HEK293 (cell line): ENCODE data around the gene CHMP4B.
A peak's percentile ranks its signal among the peaks of the same experiment; 100 is the strongest.

Experiments used
- GLI4 ChIP-seq: fragments of 450-650 bp; formaldehyde crosslinking; IDR thresholded peaks from 2 replicates; pipeline ENCODE4 v1.5.1; 2016; ENCODE audit warnings: missing biosample characterization, missing genetic modification characterization
- KLF8 ChIP-seq: fragments of 450-650 bp; formaldehyde crosslinking; IDR thresholded peaks from 2 replicates; pipeline ENCODE4 v1.5.1; 2016; ENCODE audit warnings: missing biosample characterization, missing genetic modification characterization
- SCRT2 ChIP-seq: fragments of 450-650 bp; formaldehyde crosslinking; IDR thresholded peaks from 2 replicates; pipeline ENCODE4 v1.5.1; 2016; ENCODE audit warnings: missing biosample characterization, missing genetic modification characterization
- ZBTB48 ChIP-seq: fragments of 450-650 bp; formaldehyde crosslinking; IDR thresholded peaks from 2 replicates; pipeline ENCODE4 v1.5.1; 2016; ENCODE audit warnings: missing biosample characterization, missing genetic modification characterization
- ZFHX2 ChIP-seq: fragments of 450-650 bp; formaldehyde crosslinking; conservative IDR thresholded peaks from 2 replicates; pipeline ENCODE4 v1.5.1; 2016; ENCODE audit warnings: missing biosample characterization, missing genetic modification characterization
- ZFP3 ChIP-seq: fragments of 450-650 bp; formaldehyde crosslinking; IDR thresholded peaks from 2 replicates; pipeline ENCODE4 v1.5.1; 2016; ENCODE audit warnings: low read depth, missing biosample characterization, missing genetic modification characterization
- ZNF169 ChIP-seq: fragments of 450-650 bp; formaldehyde crosslinking; IDR thresholded peaks from 2 replicates; pipeline ENCODE4 v1.5.1; 2016; ENCODE audit warnings: missing biosample characterization, missing genetic modification characterization
- ZNF174 ChIP-seq: fragments of 450-650 bp; formaldehyde crosslinking; IDR thresholded peaks from 2 replicates; pipeline ENCODE4 v1.5.0; 2017; ENCODE audit warnings: missing biosample characterization, mild to moderate bottlenecking, missing genetic modification characterization
- ZNF223 ChIP-seq: fragments of 450-650 bp; formaldehyde crosslinking; IDR thresholded peaks from 2 replicates; pipeline ENCODE4 v1.5.1; 2016; ENCODE audit warnings: missing biosample characterization, missing genetic modification characterization
- ZNF341 ChIP-seq: fragments of 450-650 bp; formaldehyde crosslinking; IDR thresholded peaks from 2 replicates; pipeline ENCODE4; 2016; ENCODE audit warnings: low read depth, missing biosample characterization, missing genetic modification characterization
- ZNF350 ChIP-seq: fragments of 450-650 bp; formaldehyde crosslinking; IDR thresholded peaks from 2 replicates; pipeline ENCODE4 v1.5.0; 2017; ENCODE audit warnings: missing biosample characterization, mild to moderate bottlenecking, missing genetic modification characterization
- ZNF37A ChIP-seq: fragments of 450-650 bp; IDR thresholded peaks from 2 replicates; pipeline ENCODE4 v1.5.1; 2018; ENCODE audit warnings: missing biosample characterization, missing genetic modification characterization
- ZNF423 ChIP-seq: fragments of 450-650 bp; formaldehyde crosslinking; IDR thresholded peaks from 2 replicates; pipeline ENCODE4 v1.5.1; 2016; ENCODE audit warnings: missing biosample characterization, missing genetic modification characterization
- ZNF473 ChIP-seq: fragments of 450-650 bp; formaldehyde crosslinking; IDR thresholded peaks from 2 replicates; pipeline ENCODE4 v1.5.1; 2017; ENCODE audit warnings: missing biosample characterization, missing genetic modification characterization
- ZNF544 ChIP-seq: fragments of 450-650 bp; formaldehyde crosslinking; IDR thresholded peaks from 2 replicates; pipeline ENCODE4 v1.5.0; 2017; ENCODE audit warnings: missing biosample characterization, missing genetic modification characterization
- ZNF571 ChIP-seq: fragments of 450-650 bp; formaldehyde crosslinking; IDR thresholded peaks from 2 replicates; pipeline ENCODE4 v1.5.0; 2017; ENCODE audit warnings: missing biosample characterization, missing genetic modification characterization
- ZNF629 ChIP-seq: fragments of 450-650 bp; formaldehyde crosslinking; IDR thresholded peaks from 2 replicates; pipeline ENCODE4 v1.5.1; 2017; ENCODE audit warnings: missing biosample characterization, missing genetic modification characterization
- ZNF768 ChIP-seq: fragments of 450-650 bp; formaldehyde crosslinking; IDR thresholded peaks from 2 replicates; pipeline ENCODE4 v1.5.1; 2018; ENCODE audit warnings: missing biosample characterization, mild to moderate bottlenecking, missing genetic modification characterization
- ZNF830 ChIP-seq: fragments of 450-650 bp; IDR thresholded peaks from 2 replicates; pipeline ENCODE4 v1.5.0; 2018; ENCODE audit warnings: missing biosample characterization, missing genetic modification characterization, low read depth, mild to moderate bottlenecking, moderate library complexity
- TF ChIP-seq, protein P1 (sequence below): fragments of 450-650 bp; formaldehyde crosslinking; conservative IDR thresholded peaks from 2 replicates; pipeline ENCODE4 v1.5.1; 2016; ENCODE audit warnings: low read depth, missing biosample characterization, missing genetic modification characterization
- TF ChIP-seq, protein P2 (sequence below): fragments of 450-650 bp; formaldehyde crosslinking; IDR thresholded peaks from 2 replicates; pipeline ENCODE4 v1.5.1; 2016; ENCODE audit warnings: missing biosample characterization, missing genetic modification characterization
- TF ChIP-seq, protein P3 (sequence below): fragments of 450-650 bp; formaldehyde crosslinking; IDR thresholded peaks from 2 replicates; pipeline ENCODE4 v1.5.1; 2016; ENCODE audit warnings: missing biosample characterization, missing genetic modification characterization
- TF ChIP-seq, protein P4 (sequence below): fragments of 450-650 bp; formaldehyde crosslinking; IDR thresholded peaks from 2 replicates; pipeline ENCODE4 v1.5.1; 2016; ENCODE audit warnings: missing biosample characterization, missing genetic modification characterization
- TF ChIP-seq, protein P5 (sequence below): fragments of 450-650 bp; formaldehyde crosslinking; IDR thresholded peaks from 2 replicates; pipeline ENCODE4 v1.5.1; 2017; ENCODE audit warnings: missing biosample characterization, missing genetic modification characterization
- TF ChIP-seq, protein P6 (sequence below): fragments of 450-650 bp; formaldehyde crosslinking; IDR thresholded peaks from 2 replicates; pipeline ENCODE4 v1.5.1; 2016; ENCODE audit warnings: missing biosample characterization, missing genetic modification characterization

CHMP4B gene

DNA sequence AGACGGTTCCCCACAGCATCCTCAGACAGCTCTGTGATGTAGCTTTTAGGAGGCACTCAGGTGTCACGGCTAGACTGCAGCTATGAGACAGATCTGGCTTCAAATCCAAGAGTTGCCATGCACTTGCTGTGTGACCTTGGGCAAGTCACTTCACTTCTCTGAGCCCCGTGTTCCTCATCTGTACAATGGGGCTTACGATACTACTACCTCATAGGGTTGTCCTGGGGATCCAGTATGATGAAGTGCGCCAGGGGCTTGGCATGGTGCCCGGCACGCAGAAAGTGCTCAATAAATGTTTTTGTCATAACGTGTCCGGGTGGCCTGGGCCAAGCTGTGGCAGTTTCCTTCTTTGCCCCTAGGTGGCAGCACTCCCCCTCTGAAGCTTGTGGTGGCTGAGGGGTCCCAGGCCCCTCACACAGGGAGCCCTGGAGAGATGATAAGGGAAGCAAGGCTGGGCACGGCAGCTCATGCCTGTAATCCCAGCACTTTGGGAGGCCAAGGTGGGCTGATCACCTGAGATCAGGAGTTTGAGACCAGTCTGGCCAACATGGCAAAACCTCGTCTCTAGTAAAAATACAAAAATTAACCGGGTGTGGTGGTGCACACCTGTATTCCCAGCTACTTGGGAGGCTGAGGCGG, 19.1 kb upstream of the CHMP4B start (continued):
- TF ChIP-seq, protein P1, sequence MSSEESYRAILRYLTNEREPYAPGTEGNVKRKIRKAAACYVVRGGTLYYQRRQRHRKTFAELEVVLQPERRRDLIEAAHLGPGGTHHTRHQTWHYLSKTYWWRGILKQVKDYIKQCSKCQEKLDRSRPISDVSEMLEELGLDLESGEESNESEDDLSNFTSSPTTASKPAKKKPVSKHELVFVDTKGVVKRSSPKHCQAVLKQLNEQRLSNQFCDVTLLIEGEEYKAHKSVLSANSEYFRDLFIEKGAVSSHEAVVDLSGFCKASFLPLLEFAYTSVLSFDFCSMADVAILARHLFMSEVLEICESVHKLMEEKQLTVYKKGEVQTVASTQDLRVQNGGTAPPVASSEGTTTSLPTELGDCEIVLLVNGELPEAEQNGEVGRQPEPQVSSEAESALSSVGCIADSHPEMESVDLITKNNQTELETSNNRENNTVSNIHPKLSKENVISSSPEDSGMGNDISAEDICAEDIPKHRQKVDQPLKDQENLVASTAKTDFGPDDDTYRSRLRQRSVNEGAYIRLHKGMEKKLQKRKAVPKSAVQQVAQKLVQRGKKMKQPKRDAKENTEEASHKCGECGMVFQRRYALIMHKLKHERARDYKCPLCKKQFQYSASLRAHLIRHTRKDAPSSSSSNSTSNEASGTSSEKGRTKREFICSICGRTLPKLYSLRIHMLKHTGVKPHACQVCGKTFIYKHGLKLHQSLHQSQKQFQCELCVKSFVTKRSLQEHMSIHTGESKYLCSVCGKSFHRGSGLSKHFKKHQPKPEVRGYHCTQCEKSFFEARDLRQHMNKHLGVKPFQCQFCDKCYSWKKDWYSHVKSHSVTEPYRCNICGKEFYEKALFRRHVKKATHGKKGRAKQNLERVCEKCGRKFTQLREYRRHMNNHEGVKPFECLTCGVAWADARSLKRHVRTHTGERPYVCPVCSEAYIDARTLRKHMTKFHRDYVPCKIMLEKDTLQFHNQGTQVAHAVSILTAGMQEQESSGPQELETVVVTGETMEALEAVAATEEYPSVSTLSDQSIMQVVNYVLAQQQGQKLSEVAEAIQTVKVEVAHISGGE (tag by site-specific recombination), result no peak
- no peak for TF ChIP-seq ZNF473 (tag by site-specific recombination)
- no peak for TF ChIP-seq ZFHX2
- TF ChIP-seq ZNF629 (tag by site-specific recombination), result 0 out of 2 replicates have a peak, but pooled peaks have one; percentile 23
- no peak for TF ChIP-seq SCRT2
- TF ChIP-seq ZNF341 (tag by site-specific recombination), result no peak
- TF ChIP-seq ZBTB48 (tag by site-specific recombination), result no peak
- no peak for TF ChIP-seq ZNF223 (tag by site-specific recombination)
- no peak for TF ChIP-seq GLI4 (tag by site-specific recombination)
- peak; percentile 94; the same call in 1 of the 2 replicates for TF ChIP-seq ZNF768 (tag by site-specific recombination)
- no peak for TF ChIP-seq KLF8 (tag by site-specific recombination)
- TF ChIP-seq ZNF37A, result no peak
- no peak for TF ChIP-seq ZNF423
- TF ChIP-seq, protein P2, sequence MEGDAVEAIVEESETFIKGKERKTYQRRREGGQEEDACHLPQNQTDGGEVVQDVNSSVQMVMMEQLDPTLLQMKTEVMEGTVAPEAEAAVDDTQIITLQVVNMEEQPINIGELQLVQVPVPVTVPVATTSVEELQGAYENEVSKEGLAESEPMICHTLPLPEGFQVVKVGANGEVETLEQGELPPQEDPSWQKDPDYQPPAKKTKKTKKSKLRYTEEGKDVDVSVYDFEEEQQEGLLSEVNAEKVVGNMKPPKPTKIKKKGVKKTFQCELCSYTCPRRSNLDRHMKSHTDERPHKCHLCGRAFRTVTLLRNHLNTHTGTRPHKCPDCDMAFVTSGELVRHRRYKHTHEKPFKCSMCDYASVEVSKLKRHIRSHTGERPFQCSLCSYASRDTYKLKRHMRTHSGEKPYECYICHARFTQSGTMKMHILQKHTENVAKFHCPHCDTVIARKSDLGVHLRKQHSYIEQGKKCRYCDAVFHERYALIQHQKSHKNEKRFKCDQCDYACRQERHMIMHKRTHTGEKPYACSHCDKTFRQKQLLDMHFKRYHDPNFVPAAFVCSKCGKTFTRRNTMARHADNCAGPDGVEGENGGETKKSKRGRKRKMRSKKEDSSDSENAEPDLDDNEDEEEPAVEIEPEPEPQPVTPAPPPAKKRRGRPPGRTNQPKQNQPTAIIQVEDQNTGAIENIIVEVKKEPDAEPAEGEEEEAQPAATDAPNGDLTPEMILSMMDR (tag by site-specific recombination), result peak; percentile 82
- TF ChIP-seq, protein P3, sequence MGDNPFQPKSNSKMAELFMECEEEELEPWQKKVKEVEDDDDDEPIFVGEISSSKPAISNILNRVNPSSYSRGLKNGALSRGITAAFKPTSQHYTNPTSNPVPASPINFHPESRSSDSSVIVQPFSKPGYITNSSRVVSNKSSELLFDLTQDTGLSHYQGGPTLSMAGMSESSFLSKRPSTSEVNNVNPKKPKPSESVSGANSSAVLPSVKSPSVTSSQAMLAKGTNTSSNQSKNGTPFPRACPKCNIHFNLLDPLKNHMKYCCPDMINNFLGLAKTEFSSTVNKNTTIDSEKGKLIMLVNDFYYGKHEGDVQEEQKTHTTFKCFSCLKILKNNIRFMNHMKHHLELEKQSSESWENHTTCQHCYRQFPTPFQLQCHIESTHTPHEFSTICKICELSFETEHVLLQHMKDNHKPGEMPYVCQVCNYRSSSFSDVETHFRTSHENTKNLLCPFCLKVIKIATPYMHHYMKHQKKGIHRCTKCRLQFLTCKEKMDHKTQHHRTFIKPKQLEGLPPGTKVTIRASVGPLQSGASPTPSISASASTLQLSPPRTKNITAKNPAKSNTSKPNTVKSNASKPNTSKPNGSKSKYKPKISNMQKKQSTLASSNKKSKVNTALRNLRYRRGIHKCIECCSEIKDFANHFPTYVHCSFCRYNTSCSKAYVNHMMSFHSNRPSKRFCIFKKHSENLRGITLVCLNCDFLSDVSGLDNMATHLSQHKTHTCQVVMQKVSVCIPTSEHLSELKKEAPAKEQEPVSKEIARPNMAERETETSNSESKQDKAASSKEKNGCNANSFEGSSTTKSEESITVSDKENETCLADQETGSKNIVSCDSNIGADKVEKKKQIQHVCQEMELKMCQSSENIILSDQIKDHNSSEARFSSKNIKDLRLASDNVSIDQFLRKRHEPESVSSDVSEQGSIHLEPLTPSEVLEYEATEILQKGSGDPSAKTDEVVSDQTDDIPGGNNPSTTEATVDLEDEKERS (tag by site-specific recombination), result peak; percentile 33; the same call in 1 of the 2 replicates
- TF ChIP-seq ZNF350 (tag by site-specific recombination), result no peak
- no peak for TF ChIP-seq ZNF544
- TF ChIP-seq ZNF174, result no peak
- TF ChIP-seq, protein P4, sequence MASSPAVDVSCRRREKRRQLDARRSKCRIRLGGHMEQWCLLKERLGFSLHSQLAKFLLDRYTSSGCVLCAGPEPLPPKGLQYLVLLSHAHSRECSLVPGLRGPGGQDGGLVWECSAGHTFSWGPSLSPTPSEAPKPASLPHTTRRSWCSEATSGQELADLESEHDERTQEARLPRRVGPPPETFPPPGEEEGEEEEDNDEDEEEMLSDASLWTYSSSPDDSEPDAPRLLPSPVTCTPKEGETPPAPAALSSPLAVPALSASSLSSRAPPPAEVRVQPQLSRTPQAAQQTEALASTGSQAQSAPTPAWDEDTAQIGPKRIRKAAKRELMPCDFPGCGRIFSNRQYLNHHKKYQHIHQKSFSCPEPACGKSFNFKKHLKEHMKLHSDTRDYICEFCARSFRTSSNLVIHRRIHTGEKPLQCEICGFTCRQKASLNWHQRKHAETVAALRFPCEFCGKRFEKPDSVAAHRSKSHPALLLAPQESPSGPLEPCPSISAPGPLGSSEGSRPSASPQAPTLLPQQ (tag by site-specific recombination), result no peak
- TF ChIP-seq, protein P5, sequence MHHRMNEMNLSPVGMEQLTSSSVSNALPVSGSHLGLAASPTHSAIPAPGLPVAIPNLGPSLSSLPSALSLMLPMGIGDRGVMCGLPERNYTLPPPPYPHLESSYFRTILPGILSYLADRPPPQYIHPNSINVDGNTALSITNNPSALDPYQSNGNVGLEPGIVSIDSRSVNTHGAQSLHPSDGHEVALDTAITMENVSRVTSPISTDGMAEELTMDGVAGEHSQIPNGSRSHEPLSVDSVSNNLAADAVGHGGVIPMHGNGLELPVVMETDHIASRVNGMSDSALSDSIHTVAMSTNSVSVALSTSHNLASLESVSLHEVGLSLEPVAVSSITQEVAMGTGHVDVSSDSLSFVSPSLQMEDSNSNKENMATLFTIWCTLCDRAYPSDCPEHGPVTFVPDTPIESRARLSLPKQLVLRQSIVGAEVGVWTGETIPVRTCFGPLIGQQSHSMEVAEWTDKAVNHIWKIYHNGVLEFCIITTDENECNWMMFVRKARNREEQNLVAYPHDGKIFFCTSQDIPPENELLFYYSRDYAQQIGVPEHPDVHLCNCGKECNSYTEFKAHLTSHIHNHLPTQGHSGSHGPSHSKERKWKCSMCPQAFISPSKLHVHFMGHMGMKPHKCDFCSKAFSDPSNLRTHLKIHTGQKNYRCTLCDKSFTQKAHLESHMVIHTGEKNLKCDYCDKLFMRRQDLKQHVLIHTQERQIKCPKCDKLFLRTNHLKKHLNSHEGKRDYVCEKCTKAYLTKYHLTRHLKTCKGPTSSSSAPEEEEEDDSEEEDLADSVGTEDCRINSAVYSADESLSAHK (tag by site-specific recombination), result no peak
- no peak for TF ChIP-seq ZNF169 (tag by site-specific recombination)
- TF ChIP-seq ZNF830 (tag by site-specific recombination), result no peak
- no peak for TF ChIP-seq ZFP3 (tag by site-specific recombination)
- TF ChIP-seq, protein P6, sequence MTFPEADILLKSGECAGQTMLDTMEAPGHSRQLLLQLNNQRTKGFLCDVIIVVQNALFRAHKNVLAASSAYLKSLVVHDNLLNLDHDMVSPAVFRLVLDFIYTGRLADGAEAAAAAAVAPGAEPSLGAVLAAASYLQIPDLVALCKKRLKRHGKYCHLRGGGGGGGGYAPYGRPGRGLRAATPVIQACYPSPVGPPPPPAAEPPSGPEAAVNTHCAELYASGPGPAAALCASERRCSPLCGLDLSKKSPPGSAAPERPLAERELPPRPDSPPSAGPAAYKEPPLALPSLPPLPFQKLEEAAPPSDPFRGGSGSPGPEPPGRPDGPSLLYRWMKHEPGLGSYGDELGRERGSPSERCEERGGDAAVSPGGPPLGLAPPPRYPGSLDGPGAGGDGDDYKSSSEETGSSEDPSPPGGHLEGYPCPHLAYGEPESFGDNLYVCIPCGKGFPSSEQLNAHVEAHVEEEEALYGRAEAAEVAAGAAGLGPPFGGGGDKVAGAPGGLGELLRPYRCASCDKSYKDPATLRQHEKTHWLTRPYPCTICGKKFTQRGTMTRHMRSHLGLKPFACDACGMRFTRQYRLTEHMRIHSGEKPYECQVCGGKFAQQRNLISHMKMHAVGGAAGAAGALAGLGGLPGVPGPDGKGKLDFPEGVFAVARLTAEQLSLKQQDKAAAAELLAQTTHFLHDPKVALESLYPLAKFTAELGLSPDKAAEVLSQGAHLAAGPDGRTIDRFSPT (tag by site-specific recombination), result no peak
- no peak for TF ChIP-seq ZNF571 (tag by site-specific recombination)
